Measurements from ENCODE around the gene TRIM54.
A peak's percentile ranks its signal among the peaks of the same experiment; 100 is the strongest.

TRIM54 gene

GRCh38 chr2:27356382-27357181, 74.4 kb downstream of the TRIM54 start, which contains the start of gene GTF3C2:
Gene GTF3C2, minus strand, starts transcription at chr2:27356764. Its CDS starts 13,210 bp downstream, at chr2:27343554.
- peak; percentile 89 for DNase-seq (ENCODE audit: low read depth)
